ENCODE measurements around the gene TSHZ2.

The TSHZ2 gene

GRCh38 chr20:53208110-53208832 lies 236.1 kb downstream of the TSHZ2 start:
- in situ Hi-C loops (cut with MboI; ENCODE audit: low pct_unique_long_range_greater_than_20kb, low sequenced_read_pairs), result no loop called here
- DNase-seq, result peak; percentile 3

DNA sequence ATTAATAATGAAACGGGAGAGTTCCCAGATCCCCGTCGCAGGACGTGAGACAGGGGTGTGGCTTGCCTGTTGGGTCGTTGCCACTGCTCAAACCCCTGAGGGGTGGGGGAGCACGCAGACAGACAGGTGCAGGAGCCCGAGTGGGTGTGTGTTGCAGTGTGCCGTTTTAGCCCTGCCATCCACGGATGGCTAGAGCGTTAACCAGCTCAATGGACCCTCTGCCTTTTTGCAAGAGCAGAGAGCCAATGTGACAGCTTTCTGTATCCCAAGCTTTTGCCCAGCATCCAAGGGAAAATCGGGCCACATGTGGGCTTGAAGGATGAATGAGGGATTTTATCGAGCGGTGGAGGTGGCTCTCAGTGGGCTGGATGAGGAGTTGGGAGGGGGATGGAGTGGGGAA lies 237.9 kb downstream of the TSHZ2 start:
- in situ Hi-C loops (cut with MboI; ENCODE audit: low pct_unique_long_range_greater_than_20kb, low sequenced_read_pairs), result no loop called here
- no peak for DNase-seq

- no peak for DNase-seq
- in situ Hi-C loops (cut with MboI; ENCODE audit: low pct_unique_long_range_greater_than_20kb, low sequenced_read_pairs), result no loop called here
Measured at GRCh38 chr20:53210931-53211330, 238.8 kb downstream of the TSHZ2 start.

DNA sequence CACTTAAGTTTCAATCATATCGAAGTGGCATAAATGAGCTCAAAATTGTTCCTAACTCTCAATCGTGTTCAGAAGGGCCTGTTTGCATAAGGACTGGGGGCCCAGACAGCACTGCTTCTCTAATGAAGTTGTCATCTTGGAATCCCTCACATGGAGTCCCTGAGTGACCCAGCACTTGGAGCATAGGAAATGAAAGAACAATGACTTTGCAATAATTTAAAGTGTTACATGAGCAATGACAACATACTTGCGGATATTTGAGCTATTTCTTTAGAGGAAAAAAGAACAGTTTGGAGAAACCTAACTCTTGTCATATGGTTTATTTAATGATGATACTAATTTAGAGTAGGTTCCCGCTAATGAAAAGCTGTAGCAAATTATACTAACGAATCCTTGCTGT lies 239.9 kb downstream of the TSHZ2 start:
- in situ Hi-C loops (cut with MboI; ENCODE audit: low pct_unique_long_range_greater_than_20kb, low sequenced_read_pairs), result no loop called here
- DNase-seq, result no peak

- in situ Hi-C loops (cut with MboI; ENCODE audit: low pct_unique_long_range_greater_than_20kb, low sequenced_read_pairs), result no loop called here
- no peak for DNase-seq
Measured at GRCh38 chr20:53214392-53214791, 242.2 kb downstream of the TSHZ2 start.

GRCh38 chr20:53215166-53215565 lies 243.0 kb downstream of the TSHZ2 start:
- no peak for DNase-seq
- in situ Hi-C loops (cut with MboI; ENCODE audit: low pct_unique_long_range_greater_than_20kb, low sequenced_read_pairs), result no loop called here

DNA sequence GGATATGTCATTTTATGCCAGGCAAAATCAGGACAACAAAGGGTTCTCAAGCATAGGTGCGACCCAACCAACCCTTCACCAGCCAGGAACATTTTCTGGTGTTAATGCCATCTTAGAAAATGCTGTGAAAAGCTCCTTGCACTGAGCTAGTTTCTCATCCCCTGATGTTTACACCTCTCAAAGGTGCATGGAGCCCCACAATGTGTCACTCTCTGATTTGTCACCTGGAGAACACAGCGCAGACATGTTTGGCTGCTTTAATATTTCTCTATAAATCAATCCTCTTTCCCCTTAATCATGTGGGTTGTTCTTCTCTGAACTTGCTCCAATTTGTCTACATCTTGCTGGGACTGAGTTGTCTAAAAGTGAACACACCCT lies 244.3 kb downstream of the TSHZ2 start:
- in situ Hi-C loops (cut with MboI; ENCODE audit: low pct_unique_long_range_greater_than_20kb, low sequenced_read_pairs), result no loop called here

DNA sequence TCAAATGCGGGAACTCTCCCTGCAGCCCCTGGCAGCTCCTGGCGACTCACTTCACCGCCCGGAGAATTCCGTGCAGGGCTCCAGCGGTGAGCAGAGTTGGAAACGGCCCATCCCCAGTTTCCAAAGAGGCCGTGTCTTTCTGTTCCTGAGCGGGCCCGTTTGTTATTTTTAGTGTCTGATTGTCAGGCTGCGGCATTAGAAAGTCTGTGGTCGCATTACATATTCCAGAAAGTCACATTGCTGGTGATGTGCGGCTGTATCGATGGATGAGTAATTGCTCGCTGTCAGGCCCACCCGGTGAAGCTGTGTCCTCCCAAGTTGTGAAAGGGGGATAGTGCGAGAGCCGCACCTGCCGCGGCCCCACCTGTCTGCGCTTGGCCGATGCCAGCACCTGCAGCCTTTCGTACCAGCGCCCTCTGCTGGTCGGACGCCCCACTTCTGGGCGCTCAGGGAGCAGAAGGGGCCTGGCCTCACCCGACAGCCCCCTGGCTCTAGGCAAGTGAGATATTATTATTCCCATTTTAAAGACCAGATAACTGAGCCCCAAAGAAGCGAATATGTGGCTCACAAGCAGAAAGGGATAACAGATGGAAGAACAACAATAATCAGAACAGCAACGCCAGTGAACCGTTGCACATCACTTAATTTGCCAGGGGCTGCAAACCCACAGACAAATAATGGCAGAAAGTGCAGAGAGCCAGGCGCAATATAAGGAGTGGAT lies 244.9 kb downstream of the TSHZ2 start:
- DNase-seq, result peak; percentile 34
- in situ Hi-C loops (cut with MboI; ENCODE audit: low pct_unique_long_range_greater_than_20kb, low sequenced_read_pairs), result no loop called here

More for the DNA sequence above, 244.3 kb downstream of the TSHZ2 start:
- no peak for DNase-seq

- no peak for DNase-seq
- in situ Hi-C loops (cut with MboI; ENCODE audit: low pct_unique_long_range_greater_than_20kb, low sequenced_read_pairs), result no loop called here
Measured at GRCh38 chr20:53220482-53221307, 248.5 kb downstream of the TSHZ2 start.

GRCh38 chr20:53221731-53222130 lies 249.6 kb downstream of the TSHZ2 start:
- in situ Hi-C loops (cut with MboI; ENCODE audit: low pct_unique_long_range_greater_than_20kb, low sequenced_read_pairs), result no loop called here
- no peak for DNase-seq

DNA sequence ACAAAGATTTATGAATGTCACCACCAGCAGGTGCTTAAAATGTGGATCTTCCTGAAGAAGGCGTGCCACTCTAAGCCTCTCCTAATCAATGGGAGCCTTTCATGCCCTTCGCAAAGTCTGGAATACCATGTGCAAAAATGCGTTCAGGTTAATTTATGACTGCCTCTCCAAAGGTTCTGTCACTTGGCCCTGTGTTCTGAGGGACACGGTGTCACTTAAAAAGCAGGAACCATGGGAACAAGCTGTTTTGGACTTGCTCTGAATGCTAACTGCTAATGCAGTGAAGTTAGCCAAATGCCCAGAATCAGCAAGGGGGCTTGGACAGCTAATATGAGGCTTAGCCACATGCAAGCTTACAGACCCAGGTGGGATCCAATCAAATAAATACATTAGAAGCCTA lies 250.3 kb downstream of the TSHZ2 start:
- in situ Hi-C loops (cut with MboI; ENCODE audit: low pct_unique_long_range_greater_than_20kb, low sequenced_read_pairs), result no loop called here
- DNase-seq, result no peak

DNA sequence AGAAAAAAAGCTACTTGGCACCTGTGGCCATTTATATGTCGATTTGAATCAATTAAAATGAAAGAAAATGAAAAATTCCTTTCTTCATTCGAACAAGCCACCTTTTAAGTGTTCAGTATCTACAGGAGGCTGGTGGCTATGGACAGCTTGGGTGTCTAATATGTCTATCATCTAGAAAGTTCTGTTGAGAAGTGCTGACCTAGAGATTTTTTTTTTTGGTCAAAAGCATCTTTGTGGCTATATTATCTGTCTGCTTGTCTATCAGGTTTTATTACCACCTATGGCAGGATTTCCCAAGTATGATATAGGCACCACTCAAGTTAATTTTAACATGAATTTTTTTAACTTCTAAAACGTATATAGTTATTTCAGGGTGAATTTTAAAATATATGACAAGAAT lies 250.8 kb downstream of the TSHZ2 start:
- in situ Hi-C loops (cut with MboI; ENCODE audit: low pct_unique_long_range_greater_than_20kb, low sequenced_read_pairs), result no loop called here
- DNase-seq, result no peak

- DNase-seq, result no peak
- in situ Hi-C loops (cut with MboI; ENCODE audit: low pct_unique_long_range_greater_than_20kb, low sequenced_read_pairs), result no loop called here
Measured at GRCh38 chr20:53223626-53224172, 251.5 kb downstream of the TSHZ2 start.

GRCh38 chr20:53224851-53225250 lies 252.7 kb downstream of the TSHZ2 start:
- in situ Hi-C loops (cut with MboI; ENCODE audit: low pct_unique_long_range_greater_than_20kb, low sequenced_read_pairs), result no loop called here
- no peak for DNase-seq

DNA sequence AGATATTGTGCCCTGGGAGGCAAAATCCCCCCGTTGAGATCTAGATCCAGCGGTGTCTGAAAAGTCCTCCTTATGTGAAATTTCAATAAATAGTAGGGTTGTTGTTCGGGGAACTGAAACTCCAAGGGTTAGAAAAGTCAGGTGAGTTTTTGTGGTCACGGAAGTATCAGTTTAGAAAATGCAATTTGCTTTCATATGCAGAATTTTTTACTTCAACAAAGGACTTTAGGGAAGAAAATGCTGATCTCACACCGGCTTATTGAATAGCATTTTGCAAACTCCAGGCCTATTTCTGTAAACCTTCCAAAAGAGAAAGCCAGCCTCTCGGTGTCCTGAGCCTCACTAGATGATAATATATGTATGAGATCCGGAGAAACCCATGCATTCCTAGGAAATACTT lies 254.7 kb downstream of the TSHZ2 start:
- DNase-seq, result no peak
- in situ Hi-C loops (cut with MboI; ENCODE audit: low pct_unique_long_range_greater_than_20kb, low sequenced_read_pairs), result no loop called here

GRCh38 chr20:53227523-53227922 lies 255.4 kb downstream of the TSHZ2 start:
- in situ Hi-C loops (cut with MboI; ENCODE audit: low pct_unique_long_range_greater_than_20kb, low sequenced_read_pairs), result no loop called here
- no peak for DNase-seq

DNA sequence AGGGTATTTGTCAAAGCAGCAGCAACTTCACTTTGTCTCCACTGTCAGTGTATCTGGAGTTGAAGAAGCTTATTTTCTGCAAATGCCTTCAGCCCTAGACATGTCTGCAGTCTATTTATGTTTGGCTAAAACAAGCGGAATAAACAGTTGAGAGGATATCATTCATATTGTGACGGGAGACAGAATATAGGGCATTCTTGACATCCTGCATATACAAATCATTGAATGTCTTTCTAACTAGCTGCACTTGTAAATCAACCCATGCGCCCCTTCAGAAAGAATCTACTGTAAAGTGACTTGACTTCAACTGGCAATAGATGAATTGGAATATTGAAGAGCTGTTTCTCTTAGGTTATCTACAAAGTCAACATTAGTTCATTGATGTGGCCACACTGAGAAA lies 258.9 kb downstream of the TSHZ2 start:
- in situ Hi-C loops (cut with MboI; ENCODE audit: low pct_unique_long_range_greater_than_20kb, low sequenced_read_pairs), result no loop called here
- no peak for DNase-seq

- in situ Hi-C loops (cut with MboI; ENCODE audit: low pct_unique_long_range_greater_than_20kb, low sequenced_read_pairs), result no loop called here
- no peak for DNase-seq
Measured at GRCh38 chr20:53237461-53237860, 265.3 kb downstream of the TSHZ2 start.

- DNase-seq, result no peak
Measured at GRCh38 chr20:53238121-53238660, 266.0 kb downstream of the TSHZ2 start.

DNA sequence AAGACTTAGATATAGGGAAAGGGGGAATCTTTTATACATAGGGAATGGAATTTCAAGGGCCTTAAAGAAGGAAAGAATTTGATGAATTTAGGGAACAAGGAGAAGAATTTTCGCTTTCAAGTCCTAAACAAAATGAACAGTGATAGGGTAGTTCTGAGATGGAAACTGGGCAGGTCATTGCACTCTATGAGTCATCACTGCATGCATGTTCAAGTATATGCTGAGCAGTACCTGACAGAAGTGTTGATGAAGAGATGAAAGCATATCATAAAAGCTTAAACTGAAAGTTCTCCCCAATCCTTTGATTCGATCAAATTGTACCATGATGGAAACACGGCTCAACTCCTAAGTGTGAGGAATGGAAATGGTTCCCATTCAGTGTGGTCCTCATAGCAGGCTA lies 271.0 kb downstream of the TSHZ2 start:
- in situ Hi-C loops (cut with MboI; ENCODE audit: low pct_unique_long_range_greater_than_20kb, low sequenced_read_pairs), result no loop called here
- no peak for DNase-seq

More at GRCh38 chr20:53238121-53238660, 266.0 kb downstream of the TSHZ2 start:
- in situ Hi-C loops (cut with MboI; ENCODE audit: low pct_unique_long_range_greater_than_20kb, low sequenced_read_pairs), result no loop called here
